ENCODE results near the gene EPB42.

EPB42 gene

DNA sequence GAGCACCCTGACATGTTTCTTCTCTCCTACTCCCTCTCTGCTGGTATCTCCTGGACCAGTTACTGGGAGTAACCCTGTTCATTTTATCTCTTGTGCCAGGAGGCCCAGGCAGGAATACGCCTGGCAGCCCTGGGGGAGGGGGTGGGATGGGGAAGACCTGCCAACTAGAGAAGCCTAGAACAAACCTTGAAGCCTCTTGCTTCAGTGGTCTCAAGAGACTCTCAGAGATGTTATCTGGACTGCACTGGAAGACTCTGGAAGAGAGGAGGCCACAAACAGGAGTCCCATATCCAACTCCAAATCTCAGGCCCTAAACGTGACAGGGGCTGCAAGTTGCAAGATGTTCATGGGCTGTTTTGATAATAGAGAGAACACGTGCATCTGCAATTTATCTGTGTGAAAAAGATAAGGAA lies at the start of gene EPB42:
EPB42 (minus strand) TSS at position 28 of the 413 bp plus-strand sequence. CDS start 193 bp downstream, outside the sequence.
- FAIRE-seq (no peak), DNase-seq (ENCODE audit: insufficient read length, low spot score) (no peak)

DNA sequence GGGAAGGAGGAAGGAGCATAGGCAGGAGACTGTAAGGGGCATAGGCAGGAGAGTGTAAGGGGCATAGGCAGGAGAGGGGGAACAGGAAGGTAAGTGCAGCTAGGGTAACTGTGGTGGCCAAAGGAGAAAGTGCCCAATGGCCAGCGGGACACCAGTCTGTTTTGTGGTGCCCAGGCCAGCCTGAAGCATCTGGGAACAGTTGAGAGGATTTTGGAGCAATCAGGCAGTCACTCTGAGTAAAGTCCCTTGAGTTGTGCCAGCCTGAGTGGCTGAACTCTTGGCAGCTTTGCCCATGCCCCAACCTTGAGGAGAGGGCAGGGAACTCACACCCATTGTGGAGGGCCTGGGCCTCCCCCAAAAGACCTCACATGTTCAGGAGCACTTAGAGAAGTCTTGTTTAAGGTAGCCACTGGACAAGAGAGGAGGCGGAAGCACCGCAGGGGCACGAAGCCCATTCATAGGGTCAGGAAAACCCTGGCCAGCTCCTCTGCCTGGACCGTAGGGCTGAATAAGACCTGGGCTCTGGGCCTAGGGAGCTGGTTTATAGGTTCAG lies 49.4 kb upstream of the EPB42 start:
- FAIRE-seq = no peak
- DNase-seq (ENCODE audit: insufficient read length, low spot score) = no peak

DNA sequence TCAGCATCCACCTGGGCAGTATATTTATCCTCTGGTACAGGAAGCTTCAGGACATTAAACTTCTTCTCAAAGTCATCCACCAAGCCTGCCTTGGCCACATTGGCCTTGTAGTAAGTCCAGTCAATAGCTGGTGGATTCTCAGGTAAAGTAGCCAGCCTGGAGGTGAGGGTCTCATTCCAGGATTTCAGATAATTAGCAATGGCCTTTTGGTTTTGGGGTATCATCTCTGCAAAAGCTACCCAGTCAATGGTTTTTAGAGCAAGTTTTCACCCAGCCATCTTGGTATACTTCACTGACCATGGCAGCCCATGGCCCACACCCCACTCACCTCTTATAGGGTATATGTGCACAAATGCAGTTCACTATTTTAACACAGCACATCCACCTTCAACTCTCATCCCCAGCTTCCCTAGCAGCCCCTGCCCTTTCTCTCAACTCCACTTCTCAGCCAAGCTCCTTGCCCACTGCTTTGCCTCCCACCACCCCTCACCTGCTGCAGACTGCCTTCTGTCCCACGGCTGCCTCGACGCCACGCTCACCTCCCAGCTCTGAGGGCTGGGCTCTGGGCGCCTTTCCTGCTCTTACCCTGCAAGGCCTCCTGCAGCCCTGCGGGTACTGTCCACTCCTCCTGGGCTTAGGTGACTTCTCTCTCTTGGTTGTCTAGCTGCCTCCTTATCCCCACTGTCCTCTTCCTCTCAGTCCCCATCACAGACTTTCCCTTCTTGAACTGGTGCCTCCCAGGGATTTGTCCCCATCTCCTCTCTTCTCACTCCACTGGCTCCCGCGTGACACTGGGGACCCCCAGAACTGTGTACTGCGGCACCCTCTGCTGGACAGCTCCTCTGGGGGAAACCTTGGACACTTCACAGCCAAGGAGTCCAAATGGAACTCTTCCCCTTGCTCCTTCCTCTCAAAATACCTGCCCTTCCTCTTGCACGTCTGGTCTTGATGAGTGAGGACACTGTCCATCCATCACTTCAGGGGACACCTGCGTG lies 47.6 kb upstream of the EPB42 start:
- peak; percentile 20 for DNase-seq (ENCODE audit: insufficient read length, low spot score)
- no peak for FAIRE-seq

DNA sequence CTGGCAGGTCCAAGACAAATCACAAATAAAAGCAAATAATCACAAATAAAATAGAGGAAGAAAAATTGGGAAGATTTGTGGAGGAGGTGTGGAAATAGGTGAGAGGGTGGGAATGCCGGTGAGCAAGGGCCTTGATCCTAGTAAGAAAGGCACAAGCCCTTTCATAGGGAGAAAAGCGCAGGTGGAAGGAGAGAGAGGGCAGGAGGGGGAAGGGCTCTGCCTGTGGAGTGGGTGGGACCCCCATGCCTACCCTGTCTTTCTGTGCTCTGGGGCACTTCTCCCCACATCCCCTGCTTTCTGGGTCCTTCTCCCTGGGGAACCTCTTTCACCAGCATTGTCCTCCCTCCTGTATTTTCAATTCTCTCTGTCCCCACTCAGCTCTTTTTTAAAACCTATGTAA lies 46.6 kb upstream of the EPB42 start:
- FAIRE-seq = no peak
- DNase-seq (ENCODE audit: insufficient read length, low spot score) = no peak

GRCh38 chr15:43266834-43267233 lies 46.0 kb upstream of the EPB42 start, which contains the start of gene TGM5:
Gene TGM5, minus strand, starts transcription at chr15:43266928. Its CDS starts 79 bp downstream, at chr15:43266849.
- DNase-seq (ENCODE audit: insufficient read length, low spot score) = no peak
- FAIRE-seq = no peak

DNA sequence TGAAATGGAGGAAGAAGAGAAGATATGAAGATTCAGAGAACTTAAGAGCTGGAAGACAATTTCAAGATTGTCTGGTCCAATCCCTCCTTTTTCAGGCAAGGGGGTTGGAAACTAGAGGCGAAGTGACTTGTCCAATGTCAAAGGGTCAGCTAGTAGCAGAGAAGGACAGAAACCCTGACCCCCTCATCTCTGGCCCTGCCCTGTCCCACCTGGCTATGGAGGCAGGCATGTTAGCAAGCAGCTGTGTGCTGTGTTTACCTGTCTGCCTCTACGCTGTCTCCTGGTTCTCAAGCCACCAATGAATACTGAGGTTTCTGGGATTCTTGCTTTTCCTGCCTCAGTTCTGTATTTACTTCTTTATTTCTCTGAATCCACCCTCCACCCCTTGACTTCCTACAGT lies 45.6 kb upstream of the EPB42 start:
- FAIRE-seq (no peak), DNase-seq (ENCODE audit: insufficient read length, low spot score) (no peak)

DNA sequence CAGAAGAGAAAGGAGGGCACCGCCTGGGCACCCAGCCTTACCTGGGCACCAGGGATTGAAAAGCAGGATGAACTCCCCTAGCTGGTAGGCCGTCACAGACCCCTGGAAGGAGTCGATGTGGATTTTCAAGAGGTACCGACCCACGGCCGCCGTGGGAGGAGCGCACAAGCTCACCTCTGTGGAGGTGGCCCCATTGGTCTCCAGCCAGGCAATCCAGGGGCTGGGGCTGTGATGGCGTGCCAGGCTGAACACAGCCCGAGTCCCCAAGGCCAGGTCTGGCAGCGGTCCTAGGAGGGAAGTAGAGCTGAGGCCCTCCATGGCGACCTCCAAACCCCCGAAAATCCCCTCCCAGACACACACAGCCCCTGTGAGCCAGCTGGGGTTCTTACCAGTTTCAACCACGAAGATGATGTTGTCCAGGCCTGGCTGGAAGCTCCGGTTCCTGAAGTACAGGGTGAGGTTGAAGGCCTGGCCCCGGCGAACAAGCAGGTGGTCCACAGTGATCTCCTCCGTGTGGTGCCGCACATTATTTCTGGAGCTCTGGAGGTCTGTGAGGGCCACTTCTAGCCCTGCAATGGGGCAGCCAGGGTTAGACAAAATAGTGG lies 39.3 kb upstream of the EPB42 start:
- FAIRE-seq = no peak
- DNase-seq (ENCODE audit: insufficient read length, low spot score) = no peak

DNA sequence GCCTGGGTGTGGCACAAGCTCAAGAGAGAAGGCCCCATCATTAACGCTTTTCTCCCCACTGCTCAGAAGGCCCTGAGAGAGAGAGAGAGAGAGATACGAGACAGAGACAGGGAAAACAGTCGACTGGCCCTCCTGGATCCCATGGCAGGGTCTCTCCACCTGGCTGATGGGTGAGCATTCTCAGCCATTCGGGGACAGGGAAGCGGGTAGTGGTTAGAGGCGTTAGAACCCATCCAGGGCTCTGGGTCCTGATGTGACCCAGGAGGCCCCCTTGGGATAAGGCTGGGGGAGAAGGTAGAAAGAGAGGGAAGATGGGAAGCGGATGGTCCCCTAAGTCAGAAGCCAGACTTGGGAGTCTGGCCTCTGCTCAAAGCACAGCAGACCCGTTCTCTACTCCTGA lies 38.0 kb upstream of the EPB42 start:
- DNase-seq (ENCODE audit: insufficient read length, low spot score) (no peak), FAIRE-seq (no peak)

- DNase-seq (ENCODE audit: insufficient read length, low spot score) = no peak
- no peak for FAIRE-seq
Observed at GRCh38 chr15:43256341-43256740, 35.5 kb upstream of the EPB42 start.

DNA sequence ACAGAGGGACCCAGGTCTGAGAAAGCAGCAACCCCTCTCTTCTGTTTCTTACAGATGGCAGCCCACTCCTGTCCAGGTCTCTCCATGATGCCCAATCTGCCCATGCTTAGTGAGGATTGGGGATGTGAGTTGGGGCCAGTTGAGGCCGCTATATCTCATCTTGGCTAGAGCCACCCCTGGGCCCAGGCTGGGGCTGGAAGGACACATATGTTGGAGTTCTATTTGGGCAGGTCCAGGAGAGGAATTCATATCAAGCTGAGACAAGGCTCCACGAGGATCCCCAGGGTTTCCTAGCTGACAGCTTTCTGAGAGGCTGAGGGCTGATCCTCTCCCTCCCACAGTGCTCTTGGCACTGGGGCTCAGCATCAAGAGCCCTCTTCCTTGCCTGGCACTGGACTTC lies 34.6 kb upstream of the EPB42 start:
- DNase-seq (ENCODE audit: insufficient read length, low spot score) = no peak

DNA sequence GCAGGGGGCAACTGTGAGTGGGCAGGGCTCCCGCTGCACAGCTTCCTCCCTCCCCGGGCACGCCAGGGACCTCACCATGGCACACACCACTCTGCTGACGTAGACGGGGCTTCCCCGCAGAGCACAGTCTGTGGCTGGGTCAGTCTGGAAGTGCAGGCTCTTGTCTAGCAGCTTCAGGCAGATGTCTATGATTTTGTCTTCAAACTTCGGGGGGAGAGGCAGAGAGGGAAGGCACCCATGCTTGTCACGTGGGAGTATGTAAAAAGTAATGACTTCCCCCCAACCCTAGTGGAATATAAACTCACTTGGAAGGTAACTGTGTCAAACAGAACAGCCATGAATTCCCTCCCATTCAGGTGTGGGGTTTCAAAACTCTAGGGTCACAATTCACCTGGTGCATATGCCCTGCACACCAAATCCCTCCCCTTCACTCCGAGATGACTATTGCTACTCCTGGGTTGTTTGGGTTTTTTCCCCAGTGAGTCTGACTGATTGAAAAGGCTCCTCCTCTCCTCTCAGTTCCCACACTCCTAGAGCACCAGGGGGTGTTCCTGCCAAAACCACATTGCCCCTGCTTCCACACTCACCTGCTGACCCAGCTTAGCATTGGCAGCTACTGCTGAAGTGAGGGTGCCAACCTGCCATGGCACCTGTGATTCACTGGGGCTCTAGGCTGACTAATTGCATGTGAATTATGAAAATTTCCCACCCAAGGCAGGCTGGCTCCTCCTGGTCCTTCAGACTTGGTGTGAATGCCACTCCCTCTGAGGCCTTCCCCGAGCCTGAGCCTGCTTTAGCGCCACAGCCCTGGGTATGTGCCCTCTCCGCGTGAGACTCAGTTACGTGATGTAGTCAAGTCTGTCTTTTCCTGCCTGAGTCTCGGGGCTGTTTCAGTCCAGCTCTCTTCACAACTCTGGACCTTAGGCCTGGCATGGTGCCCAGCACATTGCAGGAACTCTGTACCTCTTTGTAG lies 32.9 kb upstream of the EPB42 start:
- DNase-seq (ENCODE audit: insufficient read length, low spot score) (no peak), FAIRE-seq (peak; percentile 91)

More for the DNA sequence above, 34.6 kb upstream of the EPB42 start:
- FAIRE-seq = no peak

DNA sequence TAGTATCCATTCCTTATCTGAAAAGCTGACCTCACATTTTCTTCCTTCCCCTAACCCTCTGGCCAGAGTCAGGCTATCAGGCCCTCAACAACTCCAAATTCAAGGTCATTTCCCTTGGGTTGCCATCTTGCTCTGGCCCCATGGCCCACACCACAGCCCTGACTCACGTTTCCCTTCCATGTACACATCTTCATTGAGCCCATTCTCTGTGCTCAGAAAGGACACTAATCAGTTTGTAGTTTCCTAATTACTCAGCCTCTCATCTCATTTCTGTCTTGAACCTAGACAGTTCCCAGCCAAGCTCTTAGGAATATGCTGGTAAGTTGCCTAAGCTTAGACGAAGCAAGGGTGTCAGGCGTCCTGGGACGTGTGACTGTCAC lies 31.0 kb upstream of the EPB42 start:
- FAIRE-seq (peak; percentile 68), DNase-seq (ENCODE audit: insufficient read length, low spot score) (no peak)

DNA sequence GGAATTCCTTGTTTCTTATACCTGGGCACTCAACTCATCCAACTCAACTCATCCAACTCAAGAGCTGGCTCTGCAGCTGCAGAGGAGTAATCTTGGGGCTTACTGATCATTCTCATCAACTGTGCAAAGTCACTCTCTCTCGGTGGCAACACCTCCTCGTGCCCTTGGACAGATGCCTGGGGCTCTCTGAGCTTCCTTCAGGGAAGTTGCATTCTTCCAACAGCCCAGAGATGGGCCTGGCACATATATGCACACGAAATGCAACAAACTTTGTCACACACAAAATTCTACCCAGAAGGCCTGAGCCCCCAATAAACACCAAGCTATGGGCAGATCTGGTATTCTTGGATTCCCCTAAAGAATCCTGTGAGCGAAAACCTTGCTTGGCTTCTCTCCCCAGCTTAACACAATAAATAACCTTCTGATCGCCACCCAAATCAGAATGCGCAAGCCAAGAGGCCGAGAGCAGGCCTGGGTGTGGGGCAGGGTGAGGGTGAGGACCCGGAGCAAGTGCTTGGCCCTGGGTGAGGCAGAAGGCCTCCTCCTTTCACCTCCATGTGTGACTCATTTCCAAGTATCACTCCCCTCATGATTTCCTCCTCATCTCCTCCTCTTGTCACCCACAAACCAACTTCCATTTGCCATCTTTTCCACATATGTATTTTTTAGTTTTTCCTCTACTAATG lies 30.5 kb upstream of the EPB42 start:
- no peak for FAIRE-seq
- DNase-seq (ENCODE audit: insufficient read length, low spot score) = no peak

- FAIRE-seq (no peak), DNase-seq (ENCODE audit: insufficient read length, low spot score) (no peak)
Observed at GRCh38 chr15:43250785-43251184, 30.0 kb upstream of the EPB42 start.

GRCh38 chr15:43249699-43250203 lies 28.9 kb upstream of the EPB42 start:
- peak; percentile 38 for DNase-seq (ENCODE audit: insufficient read length, low spot score)
- peak; percentile 99 for FAIRE-seq

- DNase-seq (ENCODE audit: insufficient read length, low spot score) (no peak), FAIRE-seq (no peak)
Observed at GRCh38 chr15:43249236-43249635, 28.4 kb upstream of the EPB42 start.

GRCh38 chr15:43246261-43246774 lies 25.5 kb upstream of the EPB42 start:
- FAIRE-seq = no peak
- DNase-seq (ENCODE audit: insufficient read length, low spot score) = no peak

GRCh38 chr15:43244092-43244491 lies 23.3 kb upstream of the EPB42 start:
- no peak for FAIRE-seq
- no peak for DNase-seq (ENCODE audit: insufficient read length, low spot score)

DNA sequence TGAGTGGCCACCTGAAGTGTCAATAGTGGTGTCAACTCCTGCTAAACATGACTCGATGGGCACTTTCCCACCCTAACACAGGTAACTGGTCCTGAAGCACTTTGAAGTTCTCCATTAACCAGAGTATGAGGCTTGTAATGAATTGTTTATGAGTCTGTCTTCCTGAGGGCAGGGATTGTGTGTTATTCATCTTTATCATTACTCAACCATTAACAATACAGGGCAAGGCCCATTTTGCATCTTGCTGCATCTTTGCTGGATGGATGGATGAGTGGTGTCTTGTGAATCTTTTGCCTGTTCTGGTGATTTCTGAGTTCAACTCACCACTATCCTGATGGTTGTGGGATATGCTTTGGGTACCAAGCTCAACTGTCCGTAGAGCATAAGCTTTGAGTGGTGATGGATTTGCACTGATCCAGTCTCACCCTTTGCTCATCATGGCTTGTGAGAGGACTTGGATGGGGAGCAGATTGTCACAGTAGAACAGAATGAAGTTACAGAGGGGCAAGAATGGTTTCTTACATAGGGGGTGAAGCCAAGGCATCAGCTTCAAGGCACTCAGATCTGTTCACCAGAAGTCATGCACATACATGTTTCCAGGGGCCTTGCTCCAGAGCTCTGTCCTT lies 22.3 kb upstream of the EPB42 start:
- DNase-seq (ENCODE audit: insufficient read length, low spot score) (no peak), FAIRE-seq (no peak)
